GM18951 (cell line): ENCODE measurements around the gene PIAS1.
"Not testable (repeated sequence)": the region's sequence is repeated elsewhere in the genome, so short reads cannot be mapped to it uniquely, and the experiment has no call there.

Experiments
- POLR2A ChIP-seq: IDR thresholded peaks from 4 replicates; pipeline ENCODE4 v1.6.1; 2011; ENCODE audit warnings: mild to moderate bottlenecking; ENCODE audit not compliant: insufficient read length, insufficient read depth; ENCODE audit errors: extremely low read depth
- in situ Hi-C: fragments of 300-500 bp; cut with MboI; formaldehyde crosslinking; loops from one replicate; pipeline ENCODE4 v1.12.0; 2022; ENCODE audit warnings: low sequenced_read_pairs, mixed read lengths, inconsistent platforms; ENCODE audit not compliant: unreplicated experiment

Gene PIAS1

GRCh38 chr15:68195336-68196112 lies 141.4 kb downstream of the PIAS1 start:
- no peak for TF ChIP-seq POLR2A
- in situ Hi-C loops = no loop called here

DNA sequence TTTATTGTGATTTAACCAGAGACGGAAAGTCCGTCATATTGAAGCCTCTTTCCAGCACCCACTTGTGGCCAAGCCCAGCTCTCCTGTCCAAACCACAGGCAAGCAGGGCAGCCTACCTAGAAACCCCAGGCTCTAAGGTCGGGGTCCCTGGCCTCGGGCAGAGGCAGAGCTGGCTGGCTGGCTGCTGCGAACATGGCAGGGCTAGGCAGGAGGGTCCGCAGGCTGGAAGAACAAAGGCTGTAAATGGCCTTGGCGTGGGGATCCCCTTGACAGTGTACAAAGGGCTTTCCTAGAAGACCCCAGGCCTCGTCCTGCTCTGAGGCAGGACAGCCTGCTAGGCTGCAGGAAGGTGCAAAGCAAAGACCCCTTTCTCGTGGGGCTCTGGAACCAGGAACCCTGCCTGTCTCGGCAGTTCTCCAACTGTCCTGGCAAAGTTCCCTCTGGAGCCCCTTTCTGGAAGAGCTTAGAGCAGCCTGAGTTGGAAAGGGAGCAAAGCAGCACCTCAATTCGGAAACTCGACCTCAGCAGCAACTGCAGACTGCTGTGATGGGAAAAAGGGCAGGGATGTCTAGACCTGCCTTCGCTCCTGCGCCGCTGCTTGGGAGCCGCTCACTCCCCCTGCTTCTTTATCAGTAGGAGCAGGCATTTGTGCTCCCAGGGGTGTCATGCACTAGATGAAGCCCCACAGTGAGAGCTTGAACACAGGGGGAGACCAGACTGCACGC lies 142.5 kb downstream of the PIAS1 start:
- in situ Hi-C loops = no loop called here
- TF ChIP-seq POLR2A = no peak

- in situ Hi-C loops = no loop called here
- no peak for TF ChIP-seq POLR2A
These were observed 143.0 kb downstream of the PIAS1 start for GRCh38 chr15:68197170-68197492.

DNA sequence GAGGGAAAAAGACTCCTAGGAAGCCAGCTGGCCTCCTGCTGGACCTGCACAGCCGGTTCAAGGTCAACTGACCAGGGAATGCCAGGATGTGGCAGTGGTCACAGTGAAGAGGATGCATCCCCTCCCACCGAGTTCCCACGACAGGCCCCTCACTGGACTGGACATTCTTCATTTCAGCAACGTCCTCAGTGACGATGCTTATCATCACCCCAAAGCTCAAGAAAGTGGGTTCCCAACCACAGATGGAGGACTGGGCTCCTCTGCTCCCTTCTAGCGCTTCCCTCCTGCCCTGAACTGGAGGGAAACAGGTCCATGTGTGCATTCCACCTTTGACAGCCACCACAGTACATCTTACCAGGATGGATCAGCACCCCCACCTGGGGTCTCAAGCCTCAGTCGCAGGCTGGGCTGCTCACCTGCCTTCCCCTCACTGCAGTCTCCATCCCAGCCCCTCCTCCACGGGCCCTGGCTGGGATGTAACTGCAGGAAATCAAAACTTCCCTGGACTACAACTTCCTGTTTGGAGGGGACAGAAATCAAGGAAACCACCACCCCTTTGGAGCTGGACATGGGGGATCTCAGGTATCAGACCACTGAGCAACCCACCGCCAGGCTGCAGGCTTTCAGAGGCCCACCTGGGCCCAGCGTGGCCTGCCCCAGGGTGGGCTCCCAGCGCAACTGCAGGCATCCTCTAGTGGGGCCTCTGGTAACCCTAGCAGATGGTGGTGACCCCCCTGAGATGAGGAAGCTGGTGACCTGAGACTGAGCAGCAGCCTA lies 143.7 kb downstream of the PIAS1 start:
- in situ Hi-C loops = no loop called here
- no peak for TF ChIP-seq POLR2A

- in situ Hi-C loops = no loop called here
- TF ChIP-seq POLR2A = no peak
These were observed 145.2 kb downstream of the PIAS1 start for GRCh38 chr15:68199340-68199739.

DNA sequence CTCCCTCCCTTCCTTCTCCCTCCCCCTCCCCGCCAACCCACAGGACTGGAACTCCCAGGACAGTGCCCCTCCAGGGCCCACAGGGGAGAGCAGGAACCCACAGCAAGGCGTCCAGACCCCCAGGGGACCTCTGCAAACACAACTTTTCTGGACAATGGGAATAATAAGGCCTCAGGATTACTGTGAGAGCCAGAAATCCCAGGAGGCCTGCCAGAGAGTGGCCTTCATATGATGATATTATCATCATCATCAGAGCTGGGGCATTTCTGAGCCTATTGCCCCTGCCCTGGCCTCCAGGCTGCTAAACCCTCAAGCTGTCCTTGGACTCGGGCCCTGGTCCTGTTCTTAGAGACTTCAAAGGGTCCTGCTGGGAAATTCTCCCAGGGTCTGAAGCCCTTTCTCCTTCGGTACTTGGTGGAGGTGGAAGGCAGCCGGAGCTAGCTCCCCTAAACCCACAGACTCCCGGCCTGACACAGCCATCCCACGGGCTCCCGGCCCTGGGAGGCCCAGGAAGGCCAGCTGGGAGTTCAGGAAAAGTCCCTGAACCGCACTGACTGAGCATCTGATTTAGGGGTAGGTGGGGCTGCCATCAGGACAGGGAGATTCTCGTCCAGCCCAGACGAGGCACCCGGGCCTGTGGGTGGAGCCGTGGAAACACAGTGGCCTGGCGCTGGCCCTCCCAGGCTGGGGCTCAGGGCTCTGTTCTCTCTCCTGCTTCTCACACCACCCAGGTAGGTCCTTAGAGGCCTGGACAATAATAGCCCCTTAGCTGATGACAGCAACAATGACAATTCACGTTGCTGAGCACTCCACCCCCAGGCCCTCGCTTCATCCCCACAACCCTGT lies 146.1 kb downstream of the PIAS1 start:
- in situ Hi-C loops = no loop called here
- TF ChIP-seq POLR2A = no peak

- no peak for TF ChIP-seq POLR2A
- in situ Hi-C loops = no loop called here
These were observed 147.2 kb downstream of the PIAS1 start for GRCh38 chr15:68201153-68201878.

DNA sequence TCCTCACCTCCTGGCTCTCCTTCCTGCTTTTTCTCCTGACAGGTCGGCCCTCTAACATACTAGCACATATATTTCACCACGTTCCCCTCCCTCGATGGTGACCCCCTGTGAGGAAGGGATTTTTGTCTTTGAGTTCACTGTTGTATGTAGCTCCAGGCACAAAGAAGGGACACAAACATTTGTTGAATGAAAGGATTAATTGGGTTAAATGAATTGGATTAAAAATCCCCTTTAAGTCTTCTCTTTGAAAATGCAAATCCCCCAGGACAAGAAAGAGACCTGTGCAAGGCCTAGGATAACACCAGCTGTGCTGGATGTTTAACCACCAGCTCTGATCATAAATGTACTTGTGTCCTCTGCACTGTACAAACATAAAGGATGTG lies 147.8 kb downstream of the PIAS1 start:
- in situ Hi-C loops = no loop called here
- TF ChIP-seq POLR2A = no peak

DNA sequence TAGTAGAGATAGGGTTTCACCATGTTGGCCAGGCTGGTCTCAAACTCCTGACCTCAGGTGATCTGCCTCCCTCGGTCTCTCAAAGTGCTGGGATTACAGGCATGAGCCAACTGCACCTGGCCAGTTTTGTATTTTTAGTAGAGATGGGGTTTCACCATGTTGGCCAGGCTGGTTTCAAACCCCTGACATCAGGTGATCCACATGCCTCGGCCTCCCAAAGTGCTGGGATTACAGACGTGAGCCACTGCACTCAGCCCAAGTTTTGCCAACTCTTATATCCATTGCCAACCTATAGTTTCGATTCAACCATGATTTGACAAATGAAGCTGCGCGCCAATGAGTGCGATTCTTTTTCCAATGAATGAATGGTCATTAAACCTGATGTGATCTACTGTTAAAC lies 148.9 kb downstream of the PIAS1 start:
- in situ Hi-C loops = not testable (repeated sequence)

DNA sequence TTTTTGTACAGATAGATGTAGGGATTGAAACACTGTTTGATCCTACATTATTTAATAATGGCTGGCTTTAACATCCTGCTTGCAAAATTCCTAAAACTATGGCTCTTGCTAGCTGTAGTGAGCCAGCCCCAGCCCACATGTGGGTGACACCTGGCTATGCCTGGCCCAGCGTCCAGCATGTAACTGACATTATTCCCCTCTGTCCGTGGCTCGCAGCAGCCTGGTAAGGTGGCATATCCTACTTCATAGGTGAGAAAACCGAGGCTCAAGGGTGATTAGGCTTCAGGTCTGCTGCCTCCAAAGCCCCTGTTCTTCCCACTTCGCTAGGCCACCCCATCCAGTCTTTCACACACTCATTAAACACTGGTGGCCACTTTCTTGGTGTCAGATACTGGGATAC lies 149.4 kb downstream of the PIAS1 start:
- no peak for TF ChIP-seq POLR2A
- in situ Hi-C loops = no loop called here

- in situ Hi-C loops = no loop called here
- no peak for TF ChIP-seq POLR2A
These were observed 149.8 kb downstream of the PIAS1 start for GRCh38 chr15:68203956-68204355.

DNA sequence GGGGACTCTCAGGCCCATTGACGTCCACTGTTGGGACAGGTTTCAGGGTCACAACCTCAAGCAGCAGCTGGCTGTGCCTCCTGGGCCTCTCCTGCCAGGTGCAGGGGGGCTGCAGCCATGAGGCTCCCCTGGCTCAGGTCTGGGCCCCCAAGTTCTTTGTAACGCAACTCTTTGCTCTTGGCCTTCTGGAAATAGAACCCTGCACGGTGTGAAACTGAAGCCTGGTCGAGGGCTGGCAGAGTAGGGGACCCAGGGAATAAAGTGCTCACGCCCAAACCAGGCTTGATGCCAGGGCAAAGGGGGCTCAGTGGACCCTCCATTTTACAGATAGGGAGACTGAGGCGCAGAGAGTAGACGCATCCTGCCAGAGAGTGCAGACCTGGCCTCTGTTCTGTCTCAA lies 150.2 kb downstream of the PIAS1 start:
- in situ Hi-C loops = no loop called here
- no peak for TF ChIP-seq POLR2A
